ENCODE results near the gene MGMT.

Gene MGMT

DNA sequence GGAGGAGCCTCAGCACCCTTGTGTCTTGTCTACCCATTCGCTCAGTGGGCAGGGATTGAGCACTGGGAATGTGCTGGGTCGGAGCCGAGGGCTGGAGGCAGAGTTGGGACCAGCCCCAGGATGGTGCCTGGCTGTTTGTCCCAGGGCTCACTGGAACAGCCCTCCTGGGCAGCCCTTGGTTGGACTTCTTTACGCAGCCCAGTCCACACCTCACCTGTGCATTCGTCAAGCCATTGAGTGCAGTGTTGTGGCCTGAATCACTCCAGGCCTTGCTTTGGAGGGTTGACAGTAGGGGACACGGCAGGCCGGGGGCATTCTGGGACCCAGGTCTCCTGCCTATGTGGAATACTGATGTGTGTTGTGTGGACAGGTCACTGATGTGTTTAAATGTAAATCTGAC is 229.6 kb downstream of the MGMT start:
- no peak overlapping the region for H3K27ac Mint-ChIP-seq
- H3K27me3 Mint-ChIP-seq: no peaks in the 10 kb centered on the region
- no peak overlapping the region for H3K4me3 Mint-ChIP-seq
- peaks cover 17% of the 10 kb centered on the region for H3K36me3 Mint-ChIP-seq
- H3K4me1 Mint-ChIP-seq: no peaks in the 10 kb centered on the region
- ATAC-seq: no peak
- no peaks in the 10 kb centered on the region for H3K9me3 Mint-ChIP-seq

- Mint-ChIP-seq H3K27me3 (no peaks in the 10 kb centered on the region), H3K9me3 (no peaks in the 10 kb centered on the region), H3K4me3 (no peak overlapping the region), H3K27ac (no peak overlapping the region), H3K4me1 (peaks cover 7% of the 10 kb centered on the region), H3K36me3 (peaks cover 27% of the 10 kb centered on the region)
- ATAC-seq: no peak
Measured at GRCh38 chr10:129697463-129698247, 230.6 kb downstream of the MGMT start.

DNA sequence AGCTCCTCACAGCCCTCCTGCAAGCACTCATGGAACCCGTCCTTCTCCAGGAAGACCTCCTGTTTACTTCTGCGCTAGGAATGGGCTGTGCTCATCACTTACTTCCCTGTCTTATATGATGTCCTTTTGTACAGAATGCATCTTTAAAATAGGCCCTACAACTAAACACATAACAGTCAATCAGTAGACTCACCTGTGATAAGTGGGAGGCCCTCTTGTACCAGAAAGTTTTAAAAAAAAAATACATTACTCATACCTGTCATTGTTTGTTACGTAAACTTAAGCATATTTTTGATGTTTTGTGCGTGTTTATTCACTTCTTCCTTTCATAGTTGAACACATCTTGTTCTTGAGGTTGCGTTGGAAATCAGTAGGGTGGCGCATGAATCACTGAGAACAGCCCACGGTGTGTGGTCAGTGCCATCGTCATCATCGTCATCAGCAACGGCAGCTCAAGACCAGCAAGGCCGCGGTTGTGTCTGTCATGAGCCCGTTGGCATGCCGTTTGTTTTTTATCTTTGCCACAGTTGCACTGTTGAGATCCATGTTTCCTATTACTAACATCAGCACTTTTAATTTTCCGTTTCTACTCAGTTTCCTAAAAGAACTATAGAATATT is 232.8 kb downstream of the MGMT start:
- Mint-ChIP-seq H3K27me3 (no peaks in the 10 kb centered on the region), H3K4me3 (no peak overlapping the region), H3K9me3 (no peaks in the 10 kb centered on the region), H3K27ac (no peak overlapping the region), H3K4me1 (peaks cover 7% of the 10 kb centered on the region), H3K36me3 (peaks cover 30% of the 10 kb centered on the region)
- ATAC-seq: no peak

- peaks cover 7% of the 10 kb centered on the region for H3K4me1 Mint-ChIP-seq
- no peaks in the 10 kb centered on the region for H3K9me3 Mint-ChIP-seq
- H3K27ac Mint-ChIP-seq: no peak overlapping the region
- ATAC-seq: no peak
- peaks cover 47% of the 10 kb centered on the region for H3K36me3 Mint-ChIP-seq
- no peak overlapping the region for H3K4me3 Mint-ChIP-seq
- H3K27me3 Mint-ChIP-seq: no peaks in the 10 kb centered on the region
Measured at GRCh38 chr10:129702605-129703004, 235.6 kb downstream of the MGMT start.

- no peaks in the 10 kb centered on the region for H3K27me3 Mint-ChIP-seq
- no peaks in the 10 kb centered on the region for H3K9me3 Mint-ChIP-seq
- peaks cover 7% of the 10 kb centered on the region for H3K4me1 Mint-ChIP-seq
- H3K36me3 Mint-ChIP-seq: peaks cover 54% of the 10 kb centered on the region
- no peak for ATAC-seq
- no peak overlapping the region for H3K4me3 Mint-ChIP-seq
- no peak overlapping the region for H3K27ac Mint-ChIP-seq
Measured at GRCh38 chr10:129703287-129704137, 236.5 kb downstream of the MGMT start.

DNA sequence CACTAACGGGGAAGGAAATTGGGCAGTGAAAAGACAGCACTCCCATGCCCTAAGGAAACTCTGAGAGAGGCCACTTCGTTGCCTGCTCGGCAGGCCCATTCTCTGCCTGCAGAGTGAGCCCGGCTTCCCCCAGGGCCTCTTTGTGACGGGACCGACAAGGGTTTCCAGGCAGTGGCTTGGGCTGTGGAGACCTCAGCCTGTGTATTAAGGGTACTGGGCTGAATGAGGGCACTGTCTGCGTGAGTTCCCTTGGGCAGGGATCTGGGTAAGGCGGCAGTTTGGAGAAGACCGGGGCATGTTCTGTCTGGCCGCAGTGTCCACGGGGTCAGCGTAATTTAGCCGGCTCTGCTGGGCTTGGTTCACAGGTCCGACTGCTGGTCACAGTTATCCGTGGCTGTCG is 237.2 kb downstream of the MGMT start:
- Mint-ChIP-seq H3K4me1 (peaks cover 7% of the 10 kb centered on the region), H3K27ac (no peak overlapping the region), H3K36me3 (peaks cover 60% of the 10 kb centered on the region), H3K27me3 (no peaks in the 10 kb centered on the region), H3K4me3 (no peak overlapping the region), H3K9me3 (no peaks in the 10 kb centered on the region)
- no peak for ATAC-seq

- Mint-ChIP-seq H3K27ac (no peak overlapping the region), H3K36me3 (peaks cover 60% of the 10 kb centered on the region), H3K4me1 (peaks cover 7% of the 10 kb centered on the region), H3K9me3 (no peaks in the 10 kb centered on the region), H3K4me3 (no peak overlapping the region), H3K27me3 (no peaks in the 10 kb centered on the region)
- ATAC-seq: no peak
Measured at GRCh38 chr10:129704786-129705525, 237.9 kb downstream of the MGMT start.

DNA sequence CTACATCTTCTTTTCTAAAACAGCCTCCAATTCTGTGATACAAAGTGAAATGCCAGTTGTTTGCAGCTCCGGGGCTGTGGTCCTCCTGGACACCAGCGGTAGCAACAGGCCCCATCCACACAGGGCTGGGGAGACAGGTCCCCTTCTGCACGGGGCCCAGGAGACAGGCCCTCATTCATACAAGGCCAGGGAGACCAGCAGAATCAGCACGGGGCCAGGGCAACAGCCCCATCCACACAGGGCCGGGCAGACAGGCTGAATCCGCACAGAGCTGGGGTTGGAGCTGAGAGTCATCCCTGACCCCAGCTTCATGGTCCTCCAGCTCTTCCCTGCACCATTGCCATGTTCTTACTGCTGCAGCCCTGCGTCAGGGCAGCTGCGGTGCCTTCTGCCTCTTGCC is 238.6 kb downstream of the MGMT start:
- no peaks in the 10 kb centered on the region for H3K9me3 Mint-ChIP-seq
- no peak for ATAC-seq
- no peak overlapping the region for H3K4me3 Mint-ChIP-seq
- H3K27me3 Mint-ChIP-seq: no peaks in the 10 kb centered on the region
- peaks cover 7% of the 10 kb centered on the region for H3K4me1 Mint-ChIP-seq
- H3K27ac Mint-ChIP-seq: no peak overlapping the region
- peaks cover 63% of the 10 kb centered on the region for H3K36me3 Mint-ChIP-seq

DNA sequence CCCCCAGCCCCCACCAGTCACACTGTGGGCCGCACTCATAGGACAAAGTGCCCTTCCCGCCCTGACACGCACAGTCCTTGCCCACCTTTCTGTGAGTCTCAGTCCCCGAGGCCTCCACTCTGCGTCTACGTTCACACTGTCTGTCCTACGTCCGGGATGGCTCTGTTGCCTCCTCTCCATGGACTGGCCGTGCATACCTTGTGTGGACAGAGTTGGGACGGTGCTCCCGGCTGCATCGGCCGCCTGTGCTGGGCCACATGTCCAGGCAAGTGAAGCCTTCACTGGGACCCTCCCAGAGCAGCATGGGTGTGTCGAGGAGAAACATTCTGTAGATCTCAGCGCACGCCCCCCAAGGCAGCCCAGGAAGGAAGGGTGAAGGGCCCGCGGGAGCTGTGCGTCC is 239.0 kb downstream of the MGMT start:
- Mint-ChIP-seq H3K36me3 (peaks cover 67% of the 10 kb centered on the region), H3K27me3 (no peaks in the 10 kb centered on the region), H3K9me3 (no peaks in the 10 kb centered on the region)

GRCh38 chr10:129706523-129706922 is 239.5 kb downstream of the MGMT start:
- no peaks in the 10 kb centered on the region for H3K9me3 Mint-ChIP-seq
- H3K4me3 Mint-ChIP-seq: no peak overlapping the region
- no peaks in the 10 kb centered on the region for H3K27me3 Mint-ChIP-seq
- H3K4me1 Mint-ChIP-seq: peaks cover 7% of the 10 kb centered on the region
- H3K27ac Mint-ChIP-seq: no peak overlapping the region
- peaks cover 71% of the 10 kb centered on the region for H3K36me3 Mint-ChIP-seq
- no peak for ATAC-seq

More for the DNA sequence above, 239.0 kb downstream of the MGMT start:
- no peak overlapping the region for H3K4me3 Mint-ChIP-seq
- peaks cover 7% of the 10 kb centered on the region for H3K4me1 Mint-ChIP-seq
- H3K27ac Mint-ChIP-seq: no peak overlapping the region
- no peak for ATAC-seq

- Mint-ChIP-seq H3K27me3 (no peaks in the 10 kb centered on the region), H3K4me3 (no peak overlapping the region), H3K27ac (no peak overlapping the region), H3K4me1 (no peaks in the 10 kb centered on the region), H3K9me3 (no peaks in the 10 kb centered on the region), H3K36me3 (peaks cover 65% of the 10 kb centered on the region)
- no peak for ATAC-seq
Measured at GRCh38 chr10:129707406-129708388, 240.7 kb downstream of the MGMT start.

GRCh38 chr10:129709101-129709500 is 242.1 kb downstream of the MGMT start:
- Mint-ChIP-seq H3K36me3 (peaks cover 77% of the 10 kb centered on the region), H3K4me3 (no peak overlapping the region), H3K27me3 (no peaks in the 10 kb centered on the region), H3K9me3 (no peaks in the 10 kb centered on the region), H3K4me1 (no peaks in the 10 kb centered on the region), H3K27ac (no peak overlapping the region)
- ATAC-seq: no peak

GRCh38 chr10:129709627-129710509 is 242.8 kb downstream of the MGMT start:
- Mint-ChIP-seq H3K4me1 (no peaks in the 10 kb centered on the region), H3K4me3 (no peak overlapping the region), H3K36me3 (peaks cover 73% of the 10 kb centered on the region), H3K27me3 (no peaks in the 10 kb centered on the region), H3K27ac (no peak overlapping the region), H3K9me3 (no peaks in the 10 kb centered on the region)
- ATAC-seq: no peak

All from stimulated activated memory B cell treated with anti-CD40 and anti-IgM and Interleukin-4, amounts not matched to agents 10 μg/mL and 1 μg/mL and 100 μg/mL, for 72 hours (primary cell).